Measurements from ENCODE around the gene ZC3H7B. TPM values are rescaled to one million over a fixed set of nuclear protein-coding genes. Genes with fewer than 3 reads are reported as not detected.
"Not testable (repeated sequence)": the region's sequence is repeated elsewhere in the genome, so short reads cannot be mapped to it uniquely, and the experiment has no call there.

ZC3H7B gene
- total RNA-seq, 4 donors from 2014 or later: 39.0 to 65.2 (median 39.5) TPM

DNA sequence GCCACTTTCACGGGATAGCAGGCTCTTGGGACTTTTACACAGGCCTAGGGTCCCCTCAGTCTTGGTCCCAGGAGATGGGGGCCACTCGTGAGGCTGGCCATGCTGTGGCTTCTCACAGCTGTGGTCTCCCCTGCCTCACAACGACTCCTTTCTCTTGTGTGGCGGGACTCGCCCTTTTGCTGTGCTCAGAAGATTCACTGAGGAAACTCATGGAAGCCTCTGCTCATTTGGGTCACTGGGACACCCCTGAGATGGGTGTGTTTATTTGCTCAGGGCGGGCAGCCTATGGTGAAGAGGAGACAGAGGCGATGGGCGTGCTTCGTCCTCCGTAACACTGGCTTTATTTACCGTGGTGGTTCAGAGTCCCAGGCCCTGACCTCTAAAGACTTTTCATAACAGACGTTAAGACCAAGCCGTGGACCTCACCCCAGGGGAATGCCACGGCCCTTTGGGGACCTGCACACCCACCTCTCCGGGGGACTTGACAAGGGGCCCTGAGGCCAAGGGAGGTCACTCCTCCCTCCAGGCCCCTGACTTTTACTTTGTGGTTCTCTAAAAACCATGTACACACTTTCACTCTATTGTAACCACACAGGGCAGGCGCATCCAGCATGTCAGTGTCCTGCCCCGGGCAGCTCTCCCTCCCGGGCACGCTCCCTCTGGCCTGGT is 96.0 kb downstream of the ZC3H7B start:
- Histone ChIP-seq H3K27me3 (no peaks in the 10 kb centered on the region), H3K4me1 (peaks cover 0 to 50% (median 13%) of the 10 kb centered on the region in 3 donors), H3K9me3 (no peaks in the 10 kb centered on the region), H3K4me3 (no peak overlapping the region), H3K27ac (peak overlapping the region in 1 of 4 donors; percentile 7), H3K36me3 (peaks cover 0 to 68% of the 10 kb centered on the region in 2 donors)
- no peak for ATAC-seq
- TF ChIP-seq, protein P1, sequence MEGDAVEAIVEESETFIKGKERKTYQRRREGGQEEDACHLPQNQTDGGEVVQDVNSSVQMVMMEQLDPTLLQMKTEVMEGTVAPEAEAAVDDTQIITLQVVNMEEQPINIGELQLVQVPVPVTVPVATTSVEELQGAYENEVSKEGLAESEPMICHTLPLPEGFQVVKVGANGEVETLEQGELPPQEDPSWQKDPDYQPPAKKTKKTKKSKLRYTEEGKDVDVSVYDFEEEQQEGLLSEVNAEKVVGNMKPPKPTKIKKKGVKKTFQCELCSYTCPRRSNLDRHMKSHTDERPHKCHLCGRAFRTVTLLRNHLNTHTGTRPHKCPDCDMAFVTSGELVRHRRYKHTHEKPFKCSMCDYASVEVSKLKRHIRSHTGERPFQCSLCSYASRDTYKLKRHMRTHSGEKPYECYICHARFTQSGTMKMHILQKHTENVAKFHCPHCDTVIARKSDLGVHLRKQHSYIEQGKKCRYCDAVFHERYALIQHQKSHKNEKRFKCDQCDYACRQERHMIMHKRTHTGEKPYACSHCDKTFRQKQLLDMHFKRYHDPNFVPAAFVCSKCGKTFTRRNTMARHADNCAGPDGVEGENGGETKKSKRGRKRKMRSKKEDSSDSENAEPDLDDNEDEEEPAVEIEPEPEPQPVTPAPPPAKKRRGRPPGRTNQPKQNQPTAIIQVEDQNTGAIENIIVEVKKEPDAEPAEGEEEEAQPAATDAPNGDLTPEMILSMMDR (IDR thresholded peaks at IDR 0.05): no peak
- TF ChIP-seq POLR2A (IDR thresholded peaks at IDR 0.05): no peak
- no peak for TF ChIP-seq EP300 (IDR thresholded peaks at IDR 0.05)
- no peak for TF ChIP-seq POLR2AphosphoS5 (IDR thresholded peaks at IDR 0.05)
- 73 to 87% methylated on average over 8 to 12 of the region's 19 CpGs for WGBS, 2 donors (ENCODE audit: low coverage in 1 of 2)

- 77 to 81% methylated on average over 7 of the region's 8 CpGs for WGBS, 2 donors (ENCODE audit: low coverage in 1 of 2)
- no peaks in the 10 kb centered on the region for H3K27me3 ChIP-seq
- no peak for ATAC-seq
- H3K4me3 ChIP-seq: no peak overlapping the region
- H3K9me3 ChIP-seq: no peaks in the 10 kb centered on the region
- H3K36me3 ChIP-seq: peaks cover 0 to 61% of the 10 kb centered on the region in 2 donors
- no peak for TF ChIP-seq EP300 (IDR thresholded peaks at IDR 0.05)
- no peak for TF ChIP-seq POLR2A (IDR thresholded peaks at IDR 0.05)
- no peak for TF ChIP-seq POLR2AphosphoS5 (IDR thresholded peaks at IDR 0.05)
- TF ChIP-seq, protein P1 (IDR thresholded peaks at IDR 0.05): no peak
- peaks cover 0 to 52% (median 13%) of the 10 kb centered on the region in 3 donors for H3K4me1 ChIP-seq
- H3K27ac ChIP-seq: peak overlapping the region in 1 of 4 donors; percentile 3
Observed at GRCh38 chr22:41398921-41399320, 97.6 kb downstream of the ZC3H7B start.

DNA sequence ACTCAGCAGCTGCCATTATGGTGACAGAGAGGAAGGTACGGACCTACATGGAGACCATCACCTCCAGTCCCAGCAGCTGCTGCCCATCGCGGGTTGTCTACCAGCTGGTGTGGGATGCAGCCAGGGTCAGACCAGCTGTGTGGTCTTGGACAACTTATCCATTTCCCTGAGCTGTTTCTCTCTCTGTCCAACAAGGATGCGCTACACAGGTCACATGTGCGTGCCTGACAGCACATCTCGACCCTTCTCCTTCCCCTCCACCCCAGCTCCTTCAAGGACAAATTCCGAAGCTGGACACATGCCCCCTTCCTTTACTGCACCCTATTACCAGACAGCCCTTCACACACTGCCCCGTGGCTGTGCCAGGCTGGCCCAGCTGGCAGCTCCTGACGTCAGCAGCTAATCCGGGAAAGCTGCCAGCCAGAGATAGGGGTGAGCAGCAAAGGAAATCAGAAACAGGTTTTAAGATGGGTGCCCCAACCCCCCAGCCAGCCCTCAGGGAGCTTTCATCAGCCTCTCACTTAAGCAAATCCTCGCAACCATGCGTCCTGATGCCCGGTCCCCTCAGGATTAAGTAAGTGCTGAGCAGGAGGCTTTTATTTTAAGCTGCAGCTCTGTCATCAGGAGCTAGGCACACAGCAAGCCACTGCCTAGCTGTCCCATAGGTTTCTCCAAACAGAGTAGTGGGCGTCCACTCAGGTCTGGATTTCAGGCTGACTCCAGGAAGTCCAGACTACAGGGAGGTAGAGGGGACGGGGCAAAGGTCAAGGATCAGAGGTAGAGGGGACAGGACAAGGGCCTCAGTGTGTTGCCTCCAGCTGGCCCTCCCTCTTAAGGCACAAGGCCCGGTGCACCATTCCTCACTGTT is 100.7 kb downstream of the ZC3H7B start:
- H3K27me3 ChIP-seq: no peaks in the 10 kb centered on the region
- H3K9me3 ChIP-seq: no peaks in the 10 kb centered on the region
- peak; percentile 41 for ATAC-seq
- TF ChIP-seq, protein P1 (IDR thresholded peaks at IDR 0.05): no peak
- TF ChIP-seq POLR2AphosphoS5 (IDR thresholded peaks at IDR 0.05): peak; percentile 44
- no peak overlapping the region for H3K4me3 ChIP-seq
- peaks cover 0 to 30% of the 10 kb centered on the region in 2 donors for H3K36me3 ChIP-seq
- peak overlapping the region in 3 of 4 donors; percentile 65 to 72 (median 70) for H3K27ac ChIP-seq
- peaks cover 0 to 39% (median 17%) of the 10 kb centered on the region in 3 donors for H3K4me1 ChIP-seq
- WGBS, 2 donors (ENCODE audit: low coverage in 1 of 2): 17 to 40% methylated on average over 6 to 14 of the region's 16 CpGs

GRCh38 chr22:41402851-41403250 is 101.5 kb downstream of the ZC3H7B start:
- not testable (repeated sequence) for ATAC-seq, H3K4me3 ChIP-seq, H3K27me3 ChIP-seq, H3K9me3 ChIP-seq
- Histone ChIP-seq H3K27ac (peak overlapping the region in 3 of 4 donors; percentile 70 to 73 (median 72)), H3K4me1 (peaks cover 0 to 39% (median 17%) of the 10 kb centered on the region in 3 donors), H3K36me3 (peaks cover 0 to 22% of the 10 kb centered on the region in 2 donors)
- 80 to 87% methylated on average over 2 to 8 of the region's 14 CpGs for WGBS, 2 donors (ENCODE audit: low coverage in 1 of 2)

DNA sequence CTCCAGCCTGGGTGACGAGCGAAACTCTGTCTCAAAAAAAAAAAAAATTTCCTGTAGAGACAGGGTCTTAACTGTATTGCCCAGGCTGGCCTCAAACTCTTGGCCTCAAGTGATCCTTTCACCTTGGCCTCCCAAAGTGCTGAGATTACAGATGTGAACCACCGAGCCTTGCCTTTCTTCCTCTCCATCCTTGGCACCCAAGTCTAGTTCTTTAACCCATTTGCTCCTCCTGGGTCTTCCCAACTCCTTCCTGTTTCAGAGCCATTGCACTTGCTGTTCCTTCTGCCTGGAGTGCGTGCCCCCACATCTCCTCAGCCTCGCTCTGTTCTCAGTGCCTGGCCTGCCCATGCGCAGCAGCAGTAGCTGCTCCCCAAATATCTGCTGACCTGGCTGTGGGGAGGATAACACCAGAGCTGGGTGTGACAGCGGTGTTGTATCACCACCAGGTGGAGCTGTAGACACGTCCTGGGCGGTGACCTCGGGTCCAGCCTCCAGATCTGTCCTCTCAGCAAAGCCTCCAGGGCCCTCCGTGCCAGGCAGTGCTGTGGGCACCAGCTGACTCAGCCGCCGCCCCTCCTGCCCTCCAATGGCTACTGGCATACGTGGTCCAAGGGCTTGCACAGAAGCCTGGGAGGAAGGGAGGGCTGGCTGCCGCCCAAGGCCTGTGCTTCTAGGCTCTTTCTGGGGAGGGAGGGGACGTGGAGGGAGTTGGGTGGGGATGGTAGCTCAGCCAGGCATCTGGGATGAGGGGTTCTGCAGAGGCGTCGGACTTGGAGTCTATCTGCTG is 102.4 kb downstream of the ZC3H7B start:
- peak; percentile 96 for ATAC-seq
- TF ChIP-seq POLR2AphosphoS5 (IDR thresholded peaks at IDR 0.05) (peak; percentile 93), POLR2A (IDR thresholded peaks at IDR 0.05) (no peak), EP300 (IDR thresholded peaks at IDR 0.05) (no peak)
- TF ChIP-seq, protein P1 (IDR thresholded peaks at IDR 0.05): peak in 3 of 4 experiments; percentile 98 to 99 (median 98)

More for the DNA sequence above, 102.4 kb downstream of the ZC3H7B start:
- peak overlapping the region in 3 of 4 donors; percentile 63 to 73 (median 70) for H3K27ac ChIP-seq
- WGBS, 2 donors (ENCODE audit: low coverage in 1 of 2): 4 to 16% methylated on average over 8 of the region's 18 CpGs
- H3K9me3 ChIP-seq: no peaks in the 10 kb centered on the region
- no peaks in the 10 kb centered on the region for H3K27me3 ChIP-seq
- no peak overlapping the region for H3K4me3 ChIP-seq
- peaks cover 0 to 42% (median 17%) of the 10 kb centered on the region in 3 donors for H3K4me1 ChIP-seq
- H3K36me3 ChIP-seq: peaks cover 0 to 13% of the 10 kb centered on the region in 2 donors
